Measurements from ENCODE around the gene MS4A4A.

The MS4A4A gene

GRCh38 chr11:60347084-60347797 is 66.8 kb downstream of the MS4A4A start:
- DNase-seq (ENCODE audit: low spot score): no peak

DNA sequence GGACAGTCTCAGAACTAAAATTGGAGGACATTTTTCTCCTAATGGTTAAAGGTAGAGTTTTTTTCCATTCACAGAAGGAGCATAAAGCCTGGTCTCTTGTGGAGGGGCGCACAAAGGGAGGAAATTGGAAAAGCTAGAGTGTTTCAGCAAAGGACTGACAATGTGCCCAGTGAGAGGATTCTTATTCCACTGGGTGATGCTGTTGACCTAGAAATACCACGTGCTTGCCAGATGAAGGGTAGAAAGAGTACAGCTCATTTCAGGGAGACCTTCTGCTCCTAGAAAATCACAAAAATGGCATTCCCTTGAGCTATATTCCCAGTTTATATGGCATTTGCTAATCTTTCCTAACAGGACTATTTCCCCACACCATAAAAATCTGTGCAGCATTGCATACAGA is 67.7 kb downstream of the MS4A4A start:
- no peak for DNase-seq (ENCODE audit: low spot score)

GRCh38 chr11:60349990-60350389 is 69.5 kb downstream of the MS4A4A start:
- DNase-seq (ENCODE audit: low spot score): no peak

DNA sequence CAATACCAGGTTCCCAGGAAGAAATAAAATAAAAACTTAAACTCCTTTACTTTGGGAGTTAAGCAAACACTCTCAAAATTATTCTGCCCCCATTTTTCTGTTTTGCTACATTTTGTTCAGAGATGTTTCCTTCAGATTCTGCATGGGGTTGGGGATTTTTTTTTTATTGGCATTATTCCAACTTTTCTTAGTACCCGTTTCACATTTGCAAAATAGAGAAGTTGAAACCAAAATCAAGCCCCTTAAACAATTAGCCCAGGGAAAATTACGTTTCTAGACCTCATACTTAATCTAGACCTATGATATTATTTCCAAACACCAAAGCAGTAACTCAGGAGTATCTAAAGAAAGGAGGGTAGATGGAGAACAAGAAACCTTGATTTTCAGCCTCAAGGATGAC is 77.3 kb downstream of the MS4A4A start:
- DNase-seq (ENCODE audit: low spot score): no peak

Data from SK-N-DZ (cell line).